Bone marrow (tissue), 2 donors: Measurements from ENCODE around the gene AMIGO2.

ENCODE experiments used
- DNase-seq, 2 donors: peaks; one replicate each; lab custom pipeline; 2025; lab: John Stamatoyannopoulos, UW

Gene AMIGO2

DNA sequence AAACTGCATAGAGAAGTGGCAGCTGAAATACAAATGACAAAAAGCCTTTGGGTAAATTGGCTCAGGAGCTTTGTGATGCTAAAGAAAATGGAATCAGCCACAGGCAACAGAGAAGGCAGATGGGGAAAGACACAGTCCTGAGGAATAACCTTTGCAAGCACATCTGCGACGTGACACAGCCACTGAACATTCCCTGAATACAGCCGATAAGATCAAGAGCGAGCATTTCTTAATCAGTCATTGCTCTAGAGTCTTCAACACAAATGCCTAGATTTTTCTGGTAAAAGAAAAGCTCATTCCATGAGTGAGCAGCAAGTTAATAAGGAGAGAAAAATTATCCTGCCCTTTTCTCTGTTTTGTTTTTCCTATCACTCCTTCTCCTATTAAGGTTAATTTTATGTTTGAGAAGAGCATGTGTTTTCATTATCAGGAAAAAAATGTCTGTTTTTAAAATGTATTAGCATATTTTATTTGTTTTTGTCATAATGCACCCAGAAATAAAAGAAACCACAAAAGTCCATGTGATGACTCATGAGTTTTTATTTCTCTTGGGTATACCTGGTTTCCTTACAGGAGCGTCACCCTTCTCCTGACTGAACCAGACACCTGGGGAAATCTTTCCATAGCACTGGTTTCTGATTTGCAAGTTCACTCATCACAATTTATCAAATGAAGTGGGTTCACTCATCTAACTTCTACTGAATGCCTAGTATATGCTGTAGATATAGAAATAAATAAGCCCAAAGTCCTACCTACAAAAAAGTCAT is 45.8 kb downstream of the AMIGO2 start:
- DNase-seq: no peak

DNA sequence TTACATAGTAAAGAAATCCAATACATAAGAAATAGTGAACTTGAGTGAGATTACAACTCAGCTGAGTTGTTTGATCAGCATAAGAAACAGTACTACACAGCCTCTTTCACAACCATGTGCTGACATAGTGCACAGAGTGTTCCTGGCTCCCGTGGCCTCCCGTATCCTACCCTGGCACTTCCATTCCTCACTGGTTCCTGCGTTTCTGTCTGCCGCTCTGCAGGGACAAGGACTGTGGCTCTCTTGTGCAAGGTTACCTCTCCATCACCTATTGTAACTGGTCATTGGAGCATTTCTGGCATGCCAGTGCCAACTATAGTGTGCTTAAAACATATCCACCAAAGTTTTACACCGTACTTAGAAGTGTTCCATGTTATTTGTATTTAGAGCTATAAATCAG is 46.7 kb downstream of the AMIGO2 start:
- no peak for DNase-seq

DNA sequence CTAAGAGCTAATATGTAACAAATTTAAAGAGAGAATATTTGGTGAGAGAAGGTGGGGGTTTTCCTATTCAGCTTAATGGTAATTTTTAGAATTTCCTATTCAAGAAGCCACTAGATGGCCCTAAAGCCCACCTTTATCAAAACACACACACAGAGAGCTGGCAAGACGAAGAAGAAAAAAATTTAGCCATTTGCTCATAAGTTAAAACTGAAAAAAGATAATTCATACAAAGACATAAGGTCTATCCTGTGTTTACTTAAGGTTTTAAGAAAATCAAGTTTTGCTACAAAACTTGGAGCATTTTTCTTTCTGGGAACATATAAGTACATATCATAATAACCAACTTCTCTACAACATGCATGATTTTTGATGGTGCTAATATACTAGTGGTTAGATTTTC is 47.1 kb downstream of the AMIGO2 start:
- DNase-seq: peak in 1 of 2 donors; percentile 39

DNA sequence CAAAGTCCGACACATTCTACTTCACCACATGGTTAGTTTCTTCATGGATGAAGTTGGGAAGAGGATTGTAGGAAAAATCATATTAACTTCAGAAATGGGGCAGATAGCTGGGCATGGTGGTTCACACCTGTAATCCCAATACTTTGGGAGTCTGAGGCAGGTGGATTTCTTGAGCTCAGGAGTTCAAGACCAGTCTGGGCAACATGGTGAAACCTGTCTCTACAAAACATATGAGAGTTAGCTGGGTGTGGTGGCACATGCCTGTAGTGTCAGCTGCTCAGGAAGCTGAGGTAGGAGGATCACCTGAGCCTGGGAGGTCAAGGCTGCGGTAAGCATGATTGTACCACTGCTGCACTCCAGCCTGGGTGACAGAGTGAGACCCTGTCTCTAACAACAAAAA is 49.9 kb downstream of the AMIGO2 start:
- DNase-seq: no peak

DNA sequence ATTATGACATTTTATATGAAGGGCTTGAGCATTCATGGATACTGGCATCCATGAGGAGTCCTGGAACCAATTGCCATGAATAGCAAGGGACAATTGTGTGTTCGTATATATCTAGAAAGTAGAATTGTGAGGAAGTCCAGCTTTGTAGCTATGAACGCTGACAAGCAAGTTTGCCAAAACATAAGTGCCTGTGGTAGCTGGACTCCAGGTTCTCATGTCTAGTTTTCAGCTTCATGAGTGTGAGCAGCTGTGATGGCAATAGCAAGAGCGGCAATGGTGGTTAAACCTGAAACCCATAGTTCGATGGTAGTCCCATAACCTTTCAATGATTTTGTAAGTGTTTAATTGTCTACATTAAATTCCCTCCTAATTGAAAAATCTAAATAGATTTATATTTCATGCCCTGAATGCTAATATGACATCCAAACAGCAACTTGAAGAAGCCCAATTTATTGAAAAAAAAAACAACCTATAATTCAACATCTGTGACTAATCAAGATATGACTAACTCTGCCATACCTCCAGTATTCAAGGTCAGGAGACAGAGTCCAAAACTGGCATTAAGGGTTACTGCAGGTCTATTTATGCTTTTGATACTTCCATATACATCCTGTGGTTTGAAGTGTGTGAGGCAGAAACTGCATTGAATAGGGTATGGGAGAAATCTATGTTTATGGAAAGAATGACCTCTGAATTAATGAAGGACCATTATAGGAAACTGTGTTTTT is 50.6 kb downstream of the AMIGO2 start:
- DNase-seq: no peak

DNA sequence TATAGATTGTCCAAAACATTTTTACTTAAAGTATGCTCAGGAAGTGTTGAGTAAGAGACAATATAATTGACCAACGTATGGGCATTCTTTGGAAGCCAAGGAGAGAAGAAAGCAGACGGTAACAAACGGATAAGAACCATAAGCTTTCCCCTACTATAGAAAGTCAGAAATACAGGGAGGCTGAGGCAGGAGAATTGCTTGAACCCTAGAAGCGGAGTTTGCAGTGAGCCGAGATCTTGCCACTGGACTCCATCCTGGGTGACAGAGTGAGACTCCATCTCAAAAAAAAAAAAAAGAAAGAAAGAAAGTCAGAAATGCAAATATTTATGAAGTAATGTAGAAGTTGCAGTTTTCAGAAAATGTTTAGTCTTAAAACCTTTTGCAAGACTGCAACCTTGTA is 51.6 kb downstream of the AMIGO2 start:
- DNase-seq: no peak
